SU-DHL-6 (cell line): ENCODE measurements around the gene FAM20B.

ENCODE experiments used
- H2AFZ ChIP-seq: fragments of 200-600 bp; sonication (generic); 2 replicates; pipeline ENCODE4 v1.6.1; 2014; ENCODE audit warnings: low read depth, mild to moderate bottlenecking, moderate library complexity, mixed read lengths, antibody characterized with exemption, low read length; ENCODE audit not compliant: severe bottlenecking
- H3F3A ChIP-seq: fragments of 200-600 bp; shearing (Covaris generic); 2 replicates; pipeline ENCODE4 v1.6.0; 2016; ENCODE audit warnings: antibody characterized with exemption, mild to moderate bottlenecking; ENCODE audit not compliant: insufficient read depth
- H3K27ac ChIP-seq: fragments of 200-600 bp; sonication (generic); 2 replicates; pipeline ENCODE4 v1.5.1; 2016; ENCODE audit warnings: low read depth, mild to moderate bottlenecking, low read length, moderate library complexity, mixed read lengths
- H3K27me3 ChIP-seq: fragments of 200-600 bp; sonication (generic), shearing (Covaris generic); 2 replicates; pipeline ENCODE4 v1.6.0; 2014; ENCODE audit warnings: mild to moderate bottlenecking, low read length
- H3K36me3 ChIP-seq: fragments of 200-600 bp; sonication (generic); 2 replicates; pipeline ENCODE4 v1.6.1; 2014; ENCODE audit warnings: mild to moderate bottlenecking, low read length, mixed read lengths
- H3K4me2 ChIP-seq: fragments of 300-600, 200-600 bp; shearing (Covaris generic), sonication (generic); 2 replicates; pipeline ENCODE4 v1.6.0; 2014; ENCODE audit warnings: low read length, low read depth, mild to moderate bottlenecking; ENCODE audit not compliant: poor library complexity, severe bottlenecking
- H3K4me3 ChIP-seq: fragments of 200-600 bp; sonication (generic); 2 replicates; pipeline ENCODE4 v1.5.1; 2014; ENCODE audit warnings: antibody characterized with exemption, low read length, mild to moderate bottlenecking, mixed read lengths; ENCODE audit not compliant: insufficient read depth, poor library complexity, severe bottlenecking
- H3K79me2 ChIP-seq: fragments of 200-600 bp; sonication (generic); 2 replicates; pipeline ENCODE4 v1.6.1; 2014; ENCODE audit warnings: mild to moderate bottlenecking, low read length, moderate library complexity; ENCODE audit not compliant: insufficient read depth
- H3K9ac ChIP-seq: fragments of 200-600 bp; sonication (generic); 2 replicates; pipeline ENCODE4 v1.7.0; 2014; ENCODE audit warnings: mild to moderate bottlenecking, low read length
- H3K9me2 ChIP-seq: fragments of 200-600 bp; sonication (generic); replicated peaks from 2 replicates; pipeline ENCODE4 v1.6.1; 2014; ENCODE audit warnings: low read length; ENCODE audit not compliant: insufficient read depth
- H3K9me3 ChIP-seq: fragments of 200-600 bp; sonication (generic); 2 replicates; pipeline ENCODE4 v1.6.1; 2014; ENCODE audit warnings: low read length, mixed read lengths; ENCODE audit not compliant: insufficient read depth
- H4K20me1 ChIP-seq: fragments of 200-600 bp; sonication (generic); 2 replicates; pipeline ENCODE4 v1.6.1; 2014; ENCODE audit warnings: low read depth, mild to moderate bottlenecking, antibody characterized with exemption, low read length, moderate library complexity, mixed read lengths
- CTCF ChIP-seq: fragments of 200-600 bp; sonication (generic); IDR thresholded peaks from one replicate; pipeline ENCODE4 v1.5.1; 2017; ENCODE audit warnings: antibody characterized with exemption, mild to moderate bottlenecking, low read length, moderate library complexity; ENCODE audit not compliant: insufficient read depth, poor library complexity, severe bottlenecking
- EZH2phosphoT487 ChIP-seq: fragments of 200-600 bp; sonication (generic), shearing (Covaris generic); conservative IDR thresholded peaks from 2 replicates; pipeline ENCODE4 v1.6.1; 2018; ENCODE audit warnings: mild to moderate bottlenecking, antibody characterized with exemption, low read length, moderate library complexity, mixed read lengths

The FAM20B gene

GRCh38 chr1:179105393-179105792, 79.7 kb downstream of the FAM20B start:
- no peaks in the 10 kb centered on the region for H3K79me2 ChIP-seq
- H3K9me3 ChIP-seq, result no peaks in the 10 kb centered on the region
- TF ChIP-seq CTCF (peak; percentile 35), EZH2phosphoT487 (no peak)
- H3K27me3 ChIP-seq, result no peaks in the 10 kb centered on the region
- H3F3A ChIP-seq, result no peaks in the 10 kb centered on the region
- H3K4me3 ChIP-seq, result no peak overlapping the region
- no peaks in the 10 kb centered on the region for H4K20me1 ChIP-seq
- no peak overlapping the region for H2AFZ ChIP-seq
- H3K9me2 ChIP-seq, result no peaks in the 10 kb centered on the region
- no peaks in the 10 kb centered on the region for H3K36me3 ChIP-seq
- no peak overlapping the region for H3K27ac ChIP-seq
- no peak overlapping the region for H3K4me2 ChIP-seq
- H3K9ac ChIP-seq, result no peak overlapping the region

GRCh38 chr1:179107706-179108629, 82.3 kb downstream of the FAM20B start:
- H3K4me2 ChIP-seq, result no peak overlapping the region
- H4K20me1 ChIP-seq, result no peaks in the 10 kb centered on the region
- no peaks in the 10 kb centered on the region for H3K36me3 ChIP-seq
- no peak overlapping the region for H3K4me3 ChIP-seq
- no peaks in the 10 kb centered on the region for H3K9me3 ChIP-seq
- no peak overlapping the region for H2AFZ ChIP-seq
- H3K27me3 ChIP-seq, result no peaks in the 10 kb centered on the region
- H3F3A ChIP-seq, result no peaks in the 10 kb centered on the region
- no peak for TF ChIP-seq EZH2phosphoT487
- no peaks in the 10 kb centered on the region for H3K79me2 ChIP-seq
- no peak overlapping the region for H3K9ac ChIP-seq
- no peaks in the 10 kb centered on the region for H3K9me2 ChIP-seq
- no peak overlapping the region for H3K27ac ChIP-seq

GRCh38 chr1:179108644-179109043, 83.0 kb downstream of the FAM20B start:
- Histone ChIP-seq H3K9me3 (no peaks in the 10 kb centered on the region), H3K4me3 (no peak overlapping the region), H3K4me2 (no peak overlapping the region), H3K9ac (no peak overlapping the region), H4K20me1 (no peaks in the 10 kb centered on the region), H3K79me2 (no peaks in the 10 kb centered on the region), H3F3A (no peaks in the 10 kb centered on the region), H2AFZ (no peak overlapping the region), H3K27me3 (no peaks in the 10 kb centered on the region), H3K9me2 (no peaks in the 10 kb centered on the region), H3K36me3 (no peaks in the 10 kb centered on the region), H3K27ac (no peak overlapping the region)
- TF ChIP-seq CTCF, result no peak

GRCh38 chr1:179115181-179115580, 89.5 kb downstream of the FAM20B start:
- Histone ChIP-seq H2AFZ (no peak overlapping the region), H3K4me3 (no peak overlapping the region), H3K4me2 (no peak overlapping the region), H3F3A (no peaks in the 10 kb centered on the region), H3K9me3 (no peaks in the 10 kb centered on the region), H3K27ac (no peak overlapping the region), H3K27me3 (no peaks in the 10 kb centered on the region), H3K9me2 (no peaks in the 10 kb centered on the region), H3K36me3 (no peaks in the 10 kb centered on the region), H3K79me2 (no peaks in the 10 kb centered on the region), H4K20me1 (no peaks in the 10 kb centered on the region), H3K9ac (no peak overlapping the region)
- TF ChIP-seq CTCF, result no peak
- no peak for TF ChIP-seq EZH2phosphoT487
